ENCODE results near the gene GNG8.

GNG8 gene

DNA sequence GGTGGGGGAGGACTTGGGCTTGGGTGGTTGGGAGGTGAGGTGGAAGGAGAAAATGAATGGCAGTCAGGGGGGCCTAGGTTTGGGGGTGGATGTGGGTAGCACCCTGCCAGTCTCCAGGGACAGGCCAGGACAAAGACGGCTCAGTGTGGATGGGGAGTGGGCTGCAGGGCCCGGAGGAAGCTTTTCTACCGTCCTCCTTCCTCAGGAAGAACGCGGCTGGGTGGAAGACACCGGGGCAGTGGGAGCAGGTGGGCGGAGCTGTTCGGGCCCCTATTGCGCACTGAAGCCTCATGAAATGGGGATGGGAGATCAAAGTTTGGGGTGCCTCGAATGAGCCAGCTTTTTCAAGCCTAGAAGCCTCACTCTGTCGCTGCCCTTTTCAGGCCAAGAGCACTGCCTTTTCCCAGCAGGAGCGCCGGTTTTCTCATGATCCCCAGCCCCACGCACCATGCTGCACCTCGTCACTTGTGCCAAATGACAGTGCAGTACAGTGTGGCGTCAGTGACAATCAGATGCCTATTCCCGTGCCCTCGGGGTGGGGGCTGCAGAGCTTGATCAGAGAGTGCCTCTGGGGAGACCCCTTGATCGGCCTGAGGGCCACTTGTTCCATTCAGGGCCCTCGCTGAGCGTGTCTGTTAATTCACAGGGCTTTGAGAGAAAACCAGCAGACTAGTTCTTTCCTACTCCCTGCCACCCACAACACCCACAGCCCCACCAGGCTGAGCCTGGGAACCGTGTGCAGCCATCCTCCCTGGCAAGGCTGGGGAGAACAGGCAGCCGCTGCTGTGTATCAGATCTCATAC is 33.4 kb downstream of the GNG8 start:
- no peak overlapping the region for H2AK5ac ChIP-seq (ENCODE audit: low read length)
- H4K5ac ChIP-seq (ENCODE audit: low read length) = no peak overlapping the region
- no peak overlapping the region for H4K8ac ChIP-seq (ENCODE audit: low read depth, low read length)
- H3K4me2 ChIP-seq (ENCODE audit: low read length) = peak overlapping the region; percentile 79
- peak overlapping the region; percentile 96 for H3K56ac ChIP-seq (ENCODE audit: low read length)
- no peak overlapping the region for H3K4ac ChIP-seq (ENCODE audit: low read depth, low read length)
- peak overlapping the region; percentile 99 for H3K4me3 ChIP-seq (ENCODE audit: low read length)
- peak overlapping the region; percentile 99 for H3K9ac ChIP-seq (ENCODE audit: low read length)
- H2BK120ac ChIP-seq (ENCODE audit: low read depth, low read length) = no peak overlapping the region
- peaks cover 11% of the 10 kb centered on the region for H3K4me1 ChIP-seq (ENCODE audit: control insufficient read depth, low read depth, low read length)
- H3K36me3 ChIP-seq (ENCODE audit: control insufficient read depth, insufficient read depth, low read length) = peaks cover 10% of the 10 kb centered on the region
- no CpG with 5 or more reads among the region's 23 CpGs for WGBS (ENCODE audit: extremely low coverage, insufficient coverage, low lambda C conversion rate)
- peak overlapping the region; percentile 99 for H3K18ac ChIP-seq (ENCODE audit: low read length)
- H3K79me1 ChIP-seq (ENCODE audit: low read length) = peaks cover 28% of the 10 kb centered on the region
- no peak overlapping the region for H2BK5ac ChIP-seq (ENCODE audit: low read length)
- H3K27ac ChIP-seq (ENCODE audit: low read depth, low read length) = no peak overlapping the region
- DNase-seq = no peak
- H2BK15ac ChIP-seq (replicated peaks; ENCODE audit: low read depth) = no peak overlapping the region
- H3K79me2 ChIP-seq (ENCODE audit: control insufficient read depth, insufficient read depth, low read length) = peaks cover 51% of the 10 kb centered on the region
- H3K27me3 ChIP-seq (ENCODE audit: insufficient read depth, low read length, poor library complexity) = no peaks in the 10 kb centered on the region
- H3K23ac ChIP-seq (ENCODE audit: low read length) = peak overlapping the region; percentile 56

DNA sequence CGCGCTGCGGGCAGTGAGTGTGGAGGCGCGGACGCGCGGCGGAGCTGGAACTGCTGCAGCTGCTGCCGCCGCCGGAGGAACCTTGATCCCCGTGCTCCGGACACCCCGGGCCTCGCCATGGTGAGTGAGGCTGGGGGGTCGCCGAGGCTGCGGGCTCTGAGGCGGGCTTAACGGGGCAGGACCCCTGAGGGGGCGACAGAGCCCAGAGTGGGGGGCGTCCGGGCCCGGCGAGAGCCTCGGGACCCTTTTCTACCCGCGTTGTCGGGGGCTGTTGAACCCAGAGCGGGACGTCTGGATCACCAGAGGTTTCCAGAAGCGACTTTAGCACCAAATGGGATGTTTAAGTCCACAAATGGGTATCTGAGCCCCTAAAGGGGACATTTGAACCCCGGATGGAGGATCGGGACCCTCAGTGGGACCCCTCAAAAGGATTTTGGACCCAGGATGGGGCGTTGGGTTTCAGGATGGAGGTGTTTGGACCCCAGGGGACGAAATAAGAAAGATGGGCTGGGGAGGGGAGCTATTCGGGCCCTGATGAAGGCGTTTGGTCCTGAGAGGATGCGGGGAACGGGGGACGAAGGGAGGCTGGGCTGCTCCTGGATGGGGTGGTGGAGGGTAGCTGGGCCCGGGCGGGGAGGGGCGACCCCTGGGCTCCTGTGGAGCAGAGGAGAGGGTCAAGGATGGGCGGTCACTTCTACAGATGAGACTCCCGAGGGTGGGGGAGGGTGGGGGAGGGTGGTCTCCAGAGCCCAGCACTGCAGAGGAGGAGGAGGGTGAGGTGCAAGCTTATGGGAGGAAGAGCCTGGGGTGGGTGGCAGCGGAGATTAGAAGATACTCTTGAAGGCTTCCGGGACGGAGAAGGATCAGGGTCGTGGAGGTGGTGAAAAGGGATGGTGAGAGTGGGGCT is 34.4 kb downstream of the GNG8 start, which contains the start of gene CALM3:
Gene CALM3, plus strand, starts transcription at position 13 of the 907 bp plus-strand sequence. Its CDS starts 105 bp downstream, at position 118.
- Histone ChIP-seq H3K79me2 (ENCODE audit: control insufficient read depth, insufficient read depth, low read length) (peaks cover 51% of the 10 kb centered on the region), H3K27ac (ENCODE audit: low read depth, low read length) (peak within 1 kb of the TSS; percentile 72), H3K27me3 (ENCODE audit: insufficient read depth, low read length, poor library complexity) (no peaks in the 10 kb centered on the region), H2AK5ac (ENCODE audit: low read length) (no peak within 1 kb of the TSS), H3K36me3 (ENCODE audit: control insufficient read depth, insufficient read depth, low read length) (peaks cover 4% of the 10 kb centered on the region), H3K79me1 (ENCODE audit: low read length) (peaks cover 21% of the 10 kb centered on the region), H3K23ac (ENCODE audit: low read length) (no peak within 1 kb of the TSS), H2BK5ac (ENCODE audit: low read length) (peak within 1 kb of the TSS; percentile 97), H3K4me1 (ENCODE audit: control insufficient read depth, low read depth, low read length) (peaks cover 11% of the 10 kb centered on the region), H2BK15ac (replicated peaks; ENCODE audit: low read depth) (no peak within 1 kb of the TSS), H4K8ac (ENCODE audit: low read depth, low read length) (peak within 1 kb of the TSS; percentile 7), H3K4ac (ENCODE audit: low read depth, low read length) (peak within 1 kb of the TSS; percentile 98), H4K5ac (ENCODE audit: low read length) (no peak within 1 kb of the TSS), H3K4me3 (ENCODE audit: low read length) (peak within 1 kb of the TSS; percentile 99), H3K56ac (ENCODE audit: low read length) (peak within 1 kb of the TSS; percentile 96), H3K9ac (ENCODE audit: low read length) (peak within 1 kb of the TSS; percentile 99), H3K18ac (ENCODE audit: low read length) (peak within 1 kb of the TSS; percentile 99), H3K4me2 (ENCODE audit: low read length) (peak within 1 kb of the TSS; percentile 79), H2BK120ac (ENCODE audit: low read depth, low read length) (peak within 1 kb of the TSS; percentile 92)
- DNase-seq = no peak
- WGBS (ENCODE audit: extremely low coverage, insufficient coverage, low lambda C conversion rate) = no CpG with 5 or more reads among the region's 51 CpGs

DNA sequence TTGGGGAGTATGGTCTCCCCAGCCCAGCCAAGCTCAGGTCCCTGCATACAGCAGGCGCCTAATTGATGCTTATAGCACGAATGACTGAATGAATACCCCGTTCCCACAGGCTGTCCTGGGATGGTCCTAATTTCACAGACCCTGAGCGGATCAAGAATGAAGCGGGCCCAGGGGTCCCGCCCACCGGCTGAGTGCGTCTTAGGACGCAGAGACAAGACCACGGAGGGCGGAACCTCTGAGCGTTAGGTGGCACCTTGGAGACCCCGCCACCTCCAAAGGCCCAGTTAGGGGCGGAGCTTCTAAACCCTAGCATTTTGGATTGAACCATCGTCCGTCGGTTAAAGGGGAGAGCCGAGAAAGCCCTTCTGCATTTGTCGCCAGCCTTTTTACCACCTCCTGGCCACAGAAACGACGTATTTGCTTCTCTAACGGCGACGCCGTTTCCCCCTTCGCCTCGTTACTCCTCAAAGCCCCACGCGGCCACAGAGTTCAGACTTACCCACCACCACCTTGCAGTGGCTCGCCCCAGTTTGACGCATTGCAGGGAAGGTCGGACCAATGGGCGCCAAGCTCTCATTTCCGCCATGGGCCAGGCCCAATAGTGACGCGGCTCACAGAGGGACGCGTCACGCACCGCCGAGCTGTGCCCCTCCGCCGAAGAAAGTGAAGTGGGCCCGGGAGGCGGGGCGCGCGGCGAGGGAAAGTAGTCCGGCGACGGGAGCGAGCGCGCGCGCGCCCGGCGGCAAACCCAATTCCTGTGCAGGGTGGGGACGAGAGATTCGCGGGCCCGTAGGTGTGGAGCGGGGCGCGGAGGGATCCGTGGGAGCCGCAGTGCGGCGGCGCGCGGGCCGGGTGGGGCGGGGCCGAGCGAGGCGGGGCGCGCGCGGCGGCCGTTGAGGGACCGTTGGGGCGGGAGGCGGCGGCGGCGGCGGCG is 35.4 kb downstream of the GNG8 start:
- H3K18ac ChIP-seq (ENCODE audit: low read length) = peak overlapping the region; percentile 99
- peak; percentile 99 for DNase-seq
- no peak overlapping the region for H2BK120ac ChIP-seq (ENCODE audit: low read depth, low read length)
- H4K8ac ChIP-seq (ENCODE audit: low read depth, low read length) = no peak overlapping the region
- H3K27ac ChIP-seq (ENCODE audit: low read depth, low read length) = peak overlapping the region; percentile 58
- no CpG with 5 or more reads among the region's 93 CpGs for whole genome bisulfite sequencing (ENCODE audit: extremely low coverage, insufficient coverage, low lambda C conversion rate)
- H3K4me1 ChIP-seq (ENCODE audit: control insufficient read depth, low read depth, low read length) = peaks cover 11% of the 10 kb centered on the region
- H3K9ac ChIP-seq (ENCODE audit: low read length) = peak overlapping the region; percentile 99
- no peak overlapping the region for H2AK5ac ChIP-seq (ENCODE audit: low read length)
- no peak overlapping the region for H4K5ac ChIP-seq (ENCODE audit: low read length)
- H3K27me3 ChIP-seq (ENCODE audit: insufficient read depth, low read length, poor library complexity) = no peaks in the 10 kb centered on the region
- peak overlapping the region; percentile 37 for H3K4me2 ChIP-seq (ENCODE audit: low read length)
- peaks cover 2% of the 10 kb centered on the region for H3K36me3 ChIP-seq (ENCODE audit: control insufficient read depth, insufficient read depth, low read length)
- peaks cover 18% of the 10 kb centered on the region for H3K79me1 ChIP-seq (ENCODE audit: low read length)
- peak overlapping the region; percentile 37 for H3K4me3 ChIP-seq (ENCODE audit: low read length)
- H3K4ac ChIP-seq (ENCODE audit: low read depth, low read length) = peak overlapping the region; percentile 94
- peak overlapping the region; percentile 97 for H2BK5ac ChIP-seq (ENCODE audit: low read length)
- H3K56ac ChIP-seq (ENCODE audit: low read length) = peak overlapping the region; percentile 96
- peaks cover 45% of the 10 kb centered on the region for H3K79me2 ChIP-seq (ENCODE audit: control insufficient read depth, insufficient read depth, low read length)
- no peak overlapping the region for H2BK15ac ChIP-seq (replicated peaks; ENCODE audit: low read depth)
- H3K23ac ChIP-seq (ENCODE audit: low read length) = no peak overlapping the region

DNA sequence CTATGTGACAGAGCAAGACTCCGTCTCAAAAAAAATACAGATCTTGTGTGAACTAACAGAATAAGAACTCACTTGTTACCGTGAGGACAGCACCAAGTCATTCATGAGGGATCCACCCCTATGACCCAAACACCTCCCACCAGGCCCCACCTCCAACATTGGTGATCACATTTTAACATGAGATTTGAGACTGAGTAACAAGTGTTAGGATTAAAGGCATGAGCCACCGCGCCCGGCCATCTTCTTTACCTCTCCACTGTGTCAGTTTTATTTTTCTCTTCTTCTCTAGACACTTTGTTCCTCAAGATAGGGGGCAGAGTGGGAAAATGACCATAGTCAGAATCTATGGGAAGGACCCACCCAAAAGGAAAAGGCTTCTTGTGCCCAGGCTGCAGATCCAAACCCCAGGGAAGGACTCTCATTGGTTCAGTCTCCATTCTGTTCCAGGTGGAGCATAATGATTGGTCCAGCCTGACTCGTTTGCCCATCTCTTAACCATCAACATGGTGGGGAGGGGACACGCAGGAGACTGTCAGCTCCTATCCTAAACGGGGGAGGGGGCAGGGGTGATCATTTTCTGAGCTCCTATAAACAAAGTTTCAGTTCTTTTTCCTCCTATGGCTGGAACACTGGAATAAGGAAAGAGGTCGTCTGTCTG is 36.2 kb downstream of the GNG8 start:
- H3K56ac ChIP-seq (ENCODE audit: low read length) = peak overlapping the region; percentile 58
- no peak overlapping the region for H3K23ac ChIP-seq (ENCODE audit: low read length)
- H2BK120ac ChIP-seq (ENCODE audit: low read depth, low read length) = no peak overlapping the region
- peaks cover 37% of the 10 kb centered on the region for H3K79me2 ChIP-seq (ENCODE audit: control insufficient read depth, insufficient read depth, low read length)
- no peaks in the 10 kb centered on the region for H3K36me3 ChIP-seq (ENCODE audit: control insufficient read depth, insufficient read depth, low read length)
- H3K4ac ChIP-seq (ENCODE audit: low read depth, low read length) = peak overlapping the region; percentile 93
- peaks cover 11% of the 10 kb centered on the region for H3K4me1 ChIP-seq (ENCODE audit: control insufficient read depth, low read depth, low read length)
- no peak overlapping the region for H2BK15ac ChIP-seq (replicated peaks; ENCODE audit: low read depth)
- peak; percentile 54 for DNase-seq
- H2AK5ac ChIP-seq (ENCODE audit: low read length) = no peak overlapping the region
- no peak overlapping the region for H3K18ac ChIP-seq (ENCODE audit: low read length)
- H2BK5ac ChIP-seq (ENCODE audit: low read length) = no peak overlapping the region
- H3K4me3 ChIP-seq (ENCODE audit: low read length) = no peak overlapping the region
- no peak overlapping the region for H3K4me2 ChIP-seq (ENCODE audit: low read length)
- no peak overlapping the region for H3K27ac ChIP-seq (ENCODE audit: low read depth, low read length)
- no peak overlapping the region for H4K8ac ChIP-seq (ENCODE audit: low read depth, low read length)
- H3K79me1 ChIP-seq (ENCODE audit: low read length) = peaks cover 10% of the 10 kb centered on the region
- WGBS (ENCODE audit: extremely low coverage, insufficient coverage, low lambda C conversion rate) = no CpG with 5 or more reads among the region's 9 CpGs
- H3K27me3 ChIP-seq (ENCODE audit: insufficient read depth, low read length, poor library complexity) = no peaks in the 10 kb centered on the region
- peak overlapping the region; percentile 46 for H3K9ac ChIP-seq (ENCODE audit: low read length)
- H4K5ac ChIP-seq (ENCODE audit: low read length) = no peak overlapping the region

All from mesendoderm (in vitro differentiated cells).